GM21737 (cell line): Measurements from ENCODE around the gene SPPL3.

Experiments used
- ATAC-seq: cut with Tn5 transposase; IDR thresholded peaks from one replicate; pipeline ENCODE4 v1.9.1; 2021; ENCODE audit warnings: mild to moderate bottlenecking, moderate library complexity; ENCODE audit not compliant: unreplicated experiment

SPPL3 gene

GRCh38 chr12:120822832-120823503, 81.2 kb downstream of the SPPL3 start:
- no peak for ATAC-seq

GRCh38 chr12:120821878-120822277, 82.3 kb downstream of the SPPL3 start:
- ATAC-seq = no peak

GRCh38 chr12:120820884-120821510, 83.2 kb downstream of the SPPL3 start:
- ATAC-seq = no peak

- ATAC-seq = no peak
Measured at GRCh38 chr12:120818416-120818815, 85.7 kb downstream of the SPPL3 start.

- no peak for ATAC-seq
Measured at GRCh38 chr12:120817559-120818330, 86.4 kb downstream of the SPPL3 start.

GRCh38 chr12:120816363-120816762, 87.8 kb downstream of the SPPL3 start:
- ATAC-seq = no peak

GRCh38 chr12:120814903-120815429, 89.2 kb downstream of the SPPL3 start:
- no peak for ATAC-seq

- no peak for ATAC-seq
Measured at GRCh38 chr12:120814203-120814902, 89.8 kb downstream of the SPPL3 start.

- no peak for ATAC-seq
Measured at GRCh38 chr12:120813588-120814153, 90.5 kb downstream of the SPPL3 start.

- no peak for ATAC-seq
Measured at GRCh38 chr12:120810021-120810420, 94.1 kb downstream of the SPPL3 start.

- no peak for ATAC-seq
Measured at GRCh38 chr12:120804428-120804827, 99.7 kb downstream of the SPPL3 start.

GRCh38 chr12:120801146-120801545, 103.0 kb downstream of the SPPL3 start:
- ATAC-seq = no peak

GRCh38 chr12:120800665-120801064, 103.5 kb downstream of the SPPL3 start:
- no peak for ATAC-seq

- no peak for ATAC-seq
Measured at GRCh38 chr12:120799243-120800045, 104.7 kb downstream of the SPPL3 start.

GRCh38 chr12:120798696-120799095, 105.5 kb downstream of the SPPL3 start:
- ATAC-seq = no peak

- no peak for ATAC-seq
Measured at GRCh38 chr12:120797677-120798642, 106.2 kb downstream of the SPPL3 start.

- ATAC-seq = no peak
Measured at GRCh38 chr12:120795441-120796178, 108.5 kb downstream of the SPPL3 start.

GRCh38 chr12:120793357-120793756, 110.8 kb downstream of the SPPL3 start:
- ATAC-seq = no peak
